HepG2 (cell line): ENCODE data around the gene PMEL. TPM values are rescaled to one million over a fixed set of nuclear protein-coding genes. Genes with fewer than 3 reads are reported as not detected.

Source experiments
- AKAP8 ChIP-seq: sonication (generic); formaldehyde crosslinking; IDR thresholded peaks from 2 replicates; pipeline ENCODE4 v1.5.1; 2020; ENCODE audit warnings: mild to moderate bottlenecking, missing genetic modification reagents
- ATF5 ChIP-seq: sonication (generic); formaldehyde crosslinking; IDR thresholded peaks from 2 replicates; pipeline ENCODE4 v1.4.0; 2020; ENCODE audit warnings: mild to moderate bottlenecking, low read depth, missing genetic modification reagents
- BCLAF1 ChIP-seq: fragments of 450-650 bp; IDR thresholded peaks from 2 replicates; pipeline ENCODE4 v1.6.1; 2017; ENCODE audit warnings: mild to moderate bottlenecking
- ETS1 ChIP-seq: sonication (generic); formaldehyde crosslinking; IDR thresholded peaks from 2 replicates; pipeline ENCODE4 v1.4.0; 2020; ENCODE audit warnings: missing genetic modification reagents
- FOXP1 ChIP-seq, 2 experiments: fragments of 450-650 bp in 1 of 2; IDR thresholded peaks; 2 replicates each; pipeline ENCODE4 v1.6.1; 2017 to 2018; ENCODE audit warnings: antibody characterized with exemption in 1 of 2
- GATA4 ChIP-seq: sonication (generic); IDR thresholded peaks from 2 replicates; pipeline ENCODE4 v1.6.1; 2016; ENCODE audit warnings: antibody characterized with exemption, low read depth, borderline replicate concordance
- HOMEZ ChIP-seq: IDR thresholded peaks from 2 replicates; pipeline ENCODE4 v1.6.1; 2016; ENCODE audit warnings: low read depth
- MAX ChIP-seq: IDR thresholded peaks from 2 replicates; pipeline ENCODE4 v1.6.1; 2012; ENCODE audit warnings: inconsistent platforms
- MEIS2 ChIP-seq: sonication (generic); formaldehyde crosslinking; IDR thresholded peaks from 2 replicates; pipeline ENCODE4 v1.9.0; 2021; ENCODE audit warnings: mild to moderate bottlenecking, missing genetic modification reagents
- MXD4 ChIP-seq: IDR thresholded peaks from 2 replicates; pipeline ENCODE4 v1.6.1; 2016; ENCODE audit warnings: mild to moderate bottlenecking, missing biosample characterization, missing genetic modification reagents
- NCOR1 ChIP-seq: fragments of 200-600 bp; sonication (generic); IDR thresholded peaks from 2 replicates; pipeline ENCODE4 v1.7.0; 2017; ENCODE audit warnings: antibody characterized with exemption, low read length, borderline replicate concordance
- NFKB2 ChIP-seq: sonication (generic); formaldehyde crosslinking; IDR thresholded peaks from 2 replicates; pipeline ENCODE4 v1.4.0; 2020; ENCODE audit warnings: missing genetic modification reagents, borderline replicate concordance
- SIX4 ChIP-seq: sonication (generic); formaldehyde crosslinking; IDR thresholded peaks from 2 replicates; pipeline ENCODE4 v1.4.0; 2020; ENCODE audit warnings: missing genetic modification reagents
- TGIF2 ChIP-seq: IDR thresholded peaks from 2 replicates; pipeline ENCODE4 v1.6.1; 2016; ENCODE audit warnings: control low read depth, missing compliant biosample characterization
- ZMYM3 ChIP-seq: sonication (generic); formaldehyde crosslinking; IDR thresholded peaks from 2 replicates; pipeline ENCODE4 v1.5.1; 2020; ENCODE audit warnings: mild to moderate bottlenecking, missing genetic modification reagents
- ZNF205 ChIP-seq: IDR thresholded peaks from 2 replicates; pipeline ENCODE4 v1.6.1; 2018; ENCODE audit warnings: missing biosample characterization, missing genetic modification reagents
- ZNF225 ChIP-seq: sonication (generic); formaldehyde crosslinking; IDR thresholded peaks from 2 replicates; pipeline ENCODE4 v1.4.0; 2020; ENCODE audit warnings: mild to moderate bottlenecking, missing genetic modification reagents
- ZNF432 ChIP-seq: sonication (generic); formaldehyde crosslinking; IDR thresholded peaks from 2 replicates; pipeline ENCODE4 v1.5.0; 2020; ENCODE audit warnings: missing genetic modification reagents, mild to moderate bottlenecking, borderline replicate concordance
- ZNF557 ChIP-seq: sonication (generic); formaldehyde crosslinking; IDR thresholded peaks from 2 replicates; pipeline ENCODE4 v1.4.0; 2020; ENCODE audit warnings: missing genetic modification reagents
- ZNF737 ChIP-seq: sonication (generic); formaldehyde crosslinking; IDR thresholded peaks from 2 replicates; pipeline ENCODE4 v1.5.0; 2020; ENCODE audit warnings: missing genetic modification reagents, mild to moderate bottlenecking, borderline replicate concordance
- polyA plus RNA-seq, 8 experiments: library from polyadenylated mRNA; depleted of rRNA in 3 of 8; stranded (reverse) in 7 of 8; unstranded in 1 of 8; fragments of >200 nt; fragmentation: Illumina TruSeq in 4 of 8; extraction: Trizol in 4 of 8; gene quantifications; 2 replicates each; pipeline versions ENCODE4 v1.2.1 to v1.2.3, GENCODE V29; 2011 to 2016; ENCODE audit warnings: low read depth in 4 of 8, missing spikeins in 1 of 8, mixed read lengths in 1 of 8; ENCODE audit not compliant: insufficient read depth in 1 of 8
- total RNA-seq, 5 experiments: library from RNA; depleted of rRNA; stranded (reverse); fragments of >200 nt; fragmentation: Illumina TruSeq; extraction: Trizol; gene quantifications; 2 replicates each; pipeline ENCODE4 v1.2.3, GENCODE V29; 2016; ENCODE audit warnings: low read depth in 1 of 5
- TF ChIP-seq, protein P1 (sequence below): sonication (generic); formaldehyde crosslinking; IDR thresholded peaks from 2 replicates; pipeline ENCODE4 v1.9.0; 2021; ENCODE audit warnings: missing genetic modification reagents, borderline replicate concordance

PMEL gene
- total and polyA plus RNA-seq, 2 of the 13 experiments (the other 11 are each of a cell fraction or from before 2014, with no cell fraction given), result 0.49 to 3.3 TPM

DNA sequence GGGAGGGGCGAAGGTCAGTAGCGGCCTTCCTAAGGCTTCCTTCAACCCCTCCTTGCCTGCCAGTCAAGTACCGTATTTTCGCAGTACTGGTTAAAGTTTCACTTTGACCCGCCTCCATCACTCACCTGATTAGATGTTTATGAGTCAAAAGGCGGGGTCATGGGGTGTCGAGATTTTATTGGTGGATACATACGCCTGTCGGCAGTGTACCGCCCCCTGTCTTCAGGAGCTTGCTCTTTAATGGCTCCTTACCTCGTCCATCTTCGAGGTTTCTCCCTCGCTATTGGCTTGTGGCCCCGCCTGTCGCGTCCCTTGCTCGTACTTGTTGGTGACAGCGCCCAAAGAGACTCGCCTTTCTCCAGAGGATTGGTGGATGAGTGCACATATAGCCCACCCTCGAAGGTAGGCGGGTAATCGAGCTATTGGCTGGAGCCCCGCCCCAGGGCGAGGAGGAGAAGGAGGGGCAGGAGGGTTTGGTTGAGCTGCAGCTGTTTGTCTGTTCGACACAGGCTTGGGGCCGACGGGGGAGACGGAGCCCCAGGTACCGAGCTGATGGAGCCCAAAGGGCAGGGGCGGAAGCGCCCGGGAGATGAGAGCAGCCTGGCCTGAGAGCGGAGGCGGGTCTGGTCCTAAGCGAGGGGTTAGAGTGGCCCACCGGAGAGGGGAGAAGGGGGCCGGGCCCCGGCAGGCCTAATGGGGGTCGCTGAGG lies 7.9 kb upstream of the PMEL start, which contains the start of gene RAB5B (continued):
- TF ChIP-seq HOMEZ (CRISPR knock-in tag), result peak; percentile 43; the same call in 1 of the 2 replicates
- TF ChIP-seq, protein P1, sequence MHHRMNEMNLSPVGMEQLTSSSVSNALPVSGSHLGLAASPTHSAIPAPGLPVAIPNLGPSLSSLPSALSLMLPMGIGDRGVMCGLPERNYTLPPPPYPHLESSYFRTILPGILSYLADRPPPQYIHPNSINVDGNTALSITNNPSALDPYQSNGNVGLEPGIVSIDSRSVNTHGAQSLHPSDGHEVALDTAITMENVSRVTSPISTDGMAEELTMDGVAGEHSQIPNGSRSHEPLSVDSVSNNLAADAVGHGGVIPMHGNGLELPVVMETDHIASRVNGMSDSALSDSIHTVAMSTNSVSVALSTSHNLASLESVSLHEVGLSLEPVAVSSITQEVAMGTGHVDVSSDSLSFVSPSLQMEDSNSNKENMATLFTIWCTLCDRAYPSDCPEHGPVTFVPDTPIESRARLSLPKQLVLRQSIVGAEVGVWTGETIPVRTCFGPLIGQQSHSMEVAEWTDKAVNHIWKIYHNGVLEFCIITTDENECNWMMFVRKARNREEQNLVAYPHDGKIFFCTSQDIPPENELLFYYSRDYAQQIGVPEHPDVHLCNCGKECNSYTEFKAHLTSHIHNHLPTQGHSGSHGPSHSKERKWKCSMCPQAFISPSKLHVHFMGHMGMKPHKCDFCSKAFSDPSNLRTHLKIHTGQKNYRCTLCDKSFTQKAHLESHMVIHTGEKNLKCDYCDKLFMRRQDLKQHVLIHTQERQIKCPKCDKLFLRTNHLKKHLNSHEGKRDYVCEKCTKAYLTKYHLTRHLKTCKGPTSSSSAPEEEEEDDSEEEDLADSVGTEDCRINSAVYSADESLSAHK (CRISPR knock-in tag), result 0 out of 2 replicates have a peak, but pooled peaks have one; percentile 20
- TF ChIP-seq BCLAF1, result no peak
- peak; percentile 66; the same call in 1 of the 2 replicates for TF ChIP-seq MAX
- TF ChIP-seq ZNF557 (CRISPR knock-in tag), result peak; percentile 54; the same call in 1 of the 2 replicates
- no peak; the same call in 1 of the 2 replicates for TF ChIP-seq SIX4
- 0 out of 2 replicates have a peak, but pooled peaks have one; percentile 33 for TF ChIP-seq ZNF205 (CRISPR knock-in tag)
- no peak for TF ChIP-seq ZNF432
- TF ChIP-seq ZMYM3 (CRISPR knock-in tag), result 0 out of 2 replicates have a peak, but pooled peaks have one; percentile 41
- TF ChIP-seq MXD4 (CRISPR knock-in tag), result no peak
- no peak for TF ChIP-seq ATF5 (CRISPR knock-in tag)
- no peak for TF ChIP-seq ETS1 (CRISPR knock-in tag)
- TF ChIP-seq TGIF2, result peak; percentile 69
- no peak for TF ChIP-seq ZNF737 (CRISPR knock-in tag)
- TF ChIP-seq MEIS2 (CRISPR knock-in tag), result peak; percentile 82
- peak; percentile 68; the same call in 1 of the 2 replicates for TF ChIP-seq NFKB2
- peak; percentile 74; the same call in 1 of the 2 replicates for TF ChIP-seq NCOR1
- TF ChIP-seq ZNF225, result peak; percentile 73; the same call in 1 of the 2 replicates
- TF ChIP-seq AKAP8, result no peak
- no peak for TF ChIP-seq FOXP1 (IDR thresholded peaks at IDR 0.05)
- TF ChIP-seq FOXP1 (CRISPR knock-in tag; IDR thresholded peaks at IDR 0.05), result peak; percentile 21
- peak; percentile 75; the same call in 1 of the 2 replicates for TF ChIP-seq GATA4
